RWPE1 (cell line): ENCODE data around the gene TMEM168.
A peak's percentile ranks its signal among the peaks of the same experiment; 100 is the strongest.
"Not testable (repeated sequence)": the region's sequence is repeated elsewhere in the genome, so short reads cannot be mapped to it uniquely, and the experiment has no call there.

Experiments
- CTCF ChIA-PET: fragments of 350-600 bp; sonication (Branson Sonifier 250); formaldehyde crosslinking; extraction: SDS; loops from one replicate; lab custom pipeline; 2021; lab: Yijun Ruan, JAX
- POLR2A ChIA-PET: fragments of 400-600 bp; formaldehyde crosslinking; extraction: SDS; loops from one replicate; lab custom pipeline; 2020; ENCODE audit warnings: antibody characterized with exemption; ENCODE audit not compliant: low non-redundant PET; lab: Yijun Ruan, JAX
- DNase-seq: peaks from one replicate; pipeline ENCODE4 v3.0.0; 2012; ENCODE audit warnings: low spot score
- H3K27ac ChIP-seq: fragments of 450-650 bp; 2 replicates; pipeline ENCODE4 v1.5.1; 2017
- TF ChIP-seq, protein P1 (sequence below): fragments of 450-650 bp; conservative IDR thresholded peaks from 2 replicates; pipeline ENCODE4 v1.5.1; 2017; ENCODE audit warnings: low read depth, mild to moderate bottlenecking

Gene TMEM168, protein sequence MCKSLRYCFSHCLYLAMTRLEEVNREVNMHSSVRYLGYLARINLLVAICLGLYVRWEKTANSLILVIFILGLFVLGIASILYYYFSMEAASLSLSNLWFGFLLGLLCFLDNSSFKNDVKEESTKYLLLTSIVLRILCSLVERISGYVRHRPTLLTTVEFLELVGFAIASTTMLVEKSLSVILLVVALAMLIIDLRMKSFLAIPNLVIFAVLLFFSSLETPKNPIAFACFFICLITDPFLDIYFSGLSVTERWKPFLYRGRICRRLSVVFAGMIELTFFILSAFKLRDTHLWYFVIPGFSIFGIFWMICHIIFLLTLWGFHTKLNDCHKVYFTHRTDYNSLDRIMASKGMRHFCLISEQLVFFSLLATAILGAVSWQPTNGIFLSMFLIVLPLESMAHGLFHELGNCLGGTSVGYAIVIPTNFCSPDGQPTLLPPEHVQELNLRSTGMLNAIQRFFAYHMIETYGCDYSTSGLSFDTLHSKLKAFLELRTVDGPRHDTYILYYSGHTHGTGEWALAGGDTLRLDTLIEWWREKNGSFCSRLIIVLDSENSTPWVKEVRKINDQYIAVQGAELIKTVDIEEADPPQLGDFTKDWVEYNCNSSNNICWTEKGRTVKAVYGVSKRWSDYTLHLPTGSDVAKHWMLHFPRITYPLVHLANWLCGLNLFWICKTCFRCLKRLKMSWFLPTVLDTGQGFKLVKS

DNA sequence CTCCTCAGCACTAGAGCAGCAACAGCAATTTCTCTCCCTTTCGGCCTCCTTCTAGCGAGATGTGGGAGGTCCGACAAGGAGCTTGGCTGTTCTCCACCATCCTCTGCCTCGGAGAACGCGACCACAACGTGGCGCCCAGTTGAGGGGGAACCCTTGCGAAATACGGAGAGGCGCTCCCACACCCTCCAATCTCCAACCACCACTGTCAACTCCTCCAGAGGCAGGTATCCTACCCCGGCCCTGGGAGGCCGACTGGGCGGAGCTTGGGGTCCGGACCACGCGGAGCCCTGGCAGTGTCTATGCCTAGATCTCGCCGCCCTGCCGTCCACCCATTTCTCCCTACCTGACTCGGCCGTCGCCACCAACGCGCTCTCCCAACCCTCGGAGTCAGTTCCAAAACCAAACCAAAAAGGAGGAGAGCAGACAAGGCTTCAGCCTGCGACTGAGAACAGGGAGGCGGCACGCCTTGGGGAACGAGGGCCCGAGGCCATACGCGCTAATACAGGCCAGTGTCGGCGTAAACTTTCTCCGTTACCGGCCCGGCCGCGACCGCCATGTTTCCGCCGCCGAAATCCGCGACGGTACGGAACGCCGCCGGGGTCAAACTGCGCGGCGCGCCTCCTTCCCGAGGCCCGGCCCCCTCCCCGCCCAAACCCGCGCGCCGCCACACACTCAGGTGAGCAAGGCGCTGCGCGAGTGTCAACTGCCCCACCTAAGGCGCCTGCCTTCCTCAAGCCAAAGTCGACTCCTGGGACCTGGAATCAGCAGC, at the start of gene TMEM168:
TSS of gene TMEM168 (minus strand) at position 577 of the 769 bp plus-strand sequence. CDS start 5,568 bp downstream, outside the sequence.
- peak within 1 kb of the TSS; percentile 88 for H3K27ac ChIP-seq
- ChIA-PET CTCF (interaction anchor here (0.6 kb wide), 1 partner anchor 379 kb away, joined by 3 read pairs; no protein-coding TSS in a partner anchor), POLR2A (no interaction called here)
- peak; percentile 82 for DNase-seq
- TF ChIP-seq, protein P1, sequence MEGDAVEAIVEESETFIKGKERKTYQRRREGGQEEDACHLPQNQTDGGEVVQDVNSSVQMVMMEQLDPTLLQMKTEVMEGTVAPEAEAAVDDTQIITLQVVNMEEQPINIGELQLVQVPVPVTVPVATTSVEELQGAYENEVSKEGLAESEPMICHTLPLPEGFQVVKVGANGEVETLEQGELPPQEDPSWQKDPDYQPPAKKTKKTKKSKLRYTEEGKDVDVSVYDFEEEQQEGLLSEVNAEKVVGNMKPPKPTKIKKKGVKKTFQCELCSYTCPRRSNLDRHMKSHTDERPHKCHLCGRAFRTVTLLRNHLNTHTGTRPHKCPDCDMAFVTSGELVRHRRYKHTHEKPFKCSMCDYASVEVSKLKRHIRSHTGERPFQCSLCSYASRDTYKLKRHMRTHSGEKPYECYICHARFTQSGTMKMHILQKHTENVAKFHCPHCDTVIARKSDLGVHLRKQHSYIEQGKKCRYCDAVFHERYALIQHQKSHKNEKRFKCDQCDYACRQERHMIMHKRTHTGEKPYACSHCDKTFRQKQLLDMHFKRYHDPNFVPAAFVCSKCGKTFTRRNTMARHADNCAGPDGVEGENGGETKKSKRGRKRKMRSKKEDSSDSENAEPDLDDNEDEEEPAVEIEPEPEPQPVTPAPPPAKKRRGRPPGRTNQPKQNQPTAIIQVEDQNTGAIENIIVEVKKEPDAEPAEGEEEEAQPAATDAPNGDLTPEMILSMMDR: no peak

DNA sequence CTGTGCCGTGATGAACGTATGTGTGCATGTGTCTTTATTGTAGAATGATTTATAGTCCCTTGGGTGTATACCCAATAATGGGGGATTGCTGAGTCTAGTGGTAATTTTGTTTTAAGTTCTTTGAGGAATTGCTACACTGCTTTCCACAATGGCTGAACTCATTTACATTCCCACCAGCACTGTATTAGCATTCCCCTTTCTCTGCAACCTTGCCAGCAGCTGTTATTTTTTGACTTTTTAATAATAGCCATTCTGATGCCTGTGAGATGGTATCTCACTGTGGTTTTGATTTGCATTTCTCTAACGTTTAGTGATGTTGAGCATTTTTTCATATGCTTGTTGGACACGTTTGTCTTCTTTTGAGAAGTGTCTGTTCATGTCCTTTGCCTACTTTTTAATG, 45.7 kb upstream of the TMEM168 start:
- DNase-seq, H3K27ac ChIP-seq, POLR2A ChIA-PET, CTCF ChIA-PET: not testable (repeated sequence)

DNA sequence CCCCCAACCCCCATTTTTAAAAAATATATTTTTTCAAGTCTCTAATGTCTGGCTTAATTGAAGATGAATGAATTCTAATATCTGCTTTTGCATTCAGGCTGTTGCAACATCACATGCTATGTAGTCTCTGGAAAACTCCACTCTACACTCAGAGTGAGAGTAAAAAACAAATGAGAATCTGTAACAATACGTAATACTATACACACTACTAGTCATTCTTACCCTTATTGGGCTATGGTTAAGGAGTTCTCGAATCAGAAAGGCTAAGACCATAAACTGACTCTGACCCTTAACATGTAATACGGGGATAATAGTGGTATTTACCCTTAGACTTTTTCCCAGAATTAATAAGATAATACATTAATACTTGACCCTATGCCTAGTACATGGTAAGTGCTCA, 42.9 kb upstream of the TMEM168 start:
- H3K27ac ChIP-seq: no peak overlapping the region
- CTCF ChIA-PET: no interaction called here
- POLR2A ChIA-PET: no interaction called here
- TF ChIP-seq, protein P1: no peak
- no peak for DNase-seq

DNA sequence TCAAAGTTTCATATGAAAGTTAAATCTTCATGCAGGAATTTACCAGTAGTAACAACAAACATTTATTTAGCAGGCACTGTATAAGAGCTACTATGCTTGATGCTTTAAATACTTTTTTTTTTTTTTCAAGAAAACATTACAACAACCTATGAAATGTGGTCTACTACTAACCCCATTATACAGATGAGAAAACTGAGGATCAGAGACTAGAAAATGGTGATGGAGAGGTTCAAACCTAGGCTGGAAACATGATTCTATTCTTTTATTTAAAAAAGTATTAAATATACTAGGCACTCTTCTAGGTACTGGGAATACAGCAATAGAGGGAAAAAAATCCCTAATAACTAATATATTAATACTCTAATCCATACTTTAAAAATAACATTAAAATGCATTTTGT, 40.6 kb upstream of the TMEM168 start:
- H3K27ac ChIP-seq: no peak overlapping the region
- DNase-seq: no peak
- TF ChIP-seq, protein P1: no peak
- ChIA-PET POLR2A (interaction anchor here (0.6 kb wide), 1 partner anchor 73 kb away, joined by 3 read pairs; no protein-coding TSS in a partner anchor), CTCF (no interaction called here)

DNA sequence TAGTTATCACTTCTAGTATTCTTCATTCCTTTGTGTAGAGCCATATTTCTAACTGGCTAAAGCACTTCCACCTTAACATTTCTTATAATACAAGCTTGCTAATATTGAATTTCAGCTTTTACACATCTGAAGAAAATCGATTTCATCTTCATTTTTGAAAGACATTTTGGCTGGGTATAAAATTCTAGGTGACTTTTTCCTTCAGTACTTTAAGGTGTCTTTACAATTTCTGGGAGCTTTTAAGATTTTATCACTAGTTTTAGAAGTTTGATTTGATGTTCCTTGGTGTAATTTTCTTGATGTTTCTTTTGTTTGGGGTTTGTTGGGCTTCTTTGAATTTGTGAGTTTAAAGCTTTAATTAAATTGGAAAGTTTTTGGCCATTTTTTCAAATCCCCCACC, 38.5 kb upstream of the TMEM168 start:
- DNase-seq: no peak
- ChIA-PET CTCF (no interaction called here), POLR2A (interaction anchor here (0.7 kb wide), 1 partner anchor 54 kb away, joined by 3 read pairs; no protein-coding TSS in a partner anchor)
- H3K27ac ChIP-seq: no peak overlapping the region
- TF ChIP-seq, protein P1: no peak

DNA sequence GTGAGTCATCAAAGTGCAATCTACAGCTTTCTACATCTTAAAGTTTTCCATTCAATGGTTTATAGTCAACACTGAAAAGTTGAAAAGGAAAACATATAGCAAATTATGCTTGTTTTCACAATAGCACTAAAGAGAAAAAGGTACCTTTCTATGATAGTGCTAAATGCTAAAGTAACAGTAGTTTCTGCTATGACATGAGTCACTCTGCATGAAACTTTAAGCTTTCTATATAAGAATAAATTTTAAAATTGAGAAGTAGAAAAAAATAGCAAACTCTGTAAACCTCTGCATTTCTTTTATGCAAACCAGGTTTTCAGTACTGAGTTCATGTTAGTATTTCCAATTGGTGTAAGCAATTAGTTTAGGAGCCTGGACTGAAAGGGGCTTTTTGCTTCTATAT, 31.2 kb upstream of the TMEM168 start:
- ChIA-PET POLR2A (no interaction called here), CTCF (interaction anchor here (0.6 to 0.8 kb wide), 2 partner anchors 11 to 15 kb away, joined by 3 read pairs; no protein-coding TSS in a partner anchor)
- DNase-seq: no peak
- H3K27ac ChIP-seq: no peak overlapping the region
- TF ChIP-seq, protein P1: no peak
